SKM-1 (cell line): ENCODE data around the gene KIF25.

Experiments
- DNase-seq: peaks from one replicate; lab custom pipeline; 2025; ENCODE audit not compliant: unreplicated experiment; lab: John Stamatoyannopoulos, UW

KIF25 gene

DNA sequence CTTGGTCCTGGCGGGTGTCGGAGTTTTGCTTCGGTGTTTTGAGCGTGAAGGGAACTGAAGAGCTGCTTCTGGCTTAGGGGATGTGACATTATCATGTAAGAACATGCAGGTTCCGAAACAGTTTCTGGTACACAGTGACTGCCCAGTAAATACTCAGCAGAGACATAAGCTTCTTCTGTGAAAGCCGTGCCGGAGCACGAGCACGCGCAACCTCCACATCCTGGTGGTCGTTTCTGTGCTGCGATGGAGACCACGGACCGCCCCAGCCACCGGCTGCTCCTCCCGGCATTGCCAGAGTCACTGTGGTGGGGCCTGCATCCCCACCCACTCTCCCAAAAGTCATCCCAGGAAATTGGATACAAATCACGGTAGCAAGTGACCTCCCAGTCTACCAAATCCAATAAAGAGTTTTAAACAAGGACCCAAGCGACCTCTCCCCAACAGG is 18.7 kb downstream of the KIF25 start:
- no peak for DNase-seq

- no peak for DNase-seq
Observed at GRCh38 chr6:168016721-168017525, 19.5 kb downstream of the KIF25 start.

DNA sequence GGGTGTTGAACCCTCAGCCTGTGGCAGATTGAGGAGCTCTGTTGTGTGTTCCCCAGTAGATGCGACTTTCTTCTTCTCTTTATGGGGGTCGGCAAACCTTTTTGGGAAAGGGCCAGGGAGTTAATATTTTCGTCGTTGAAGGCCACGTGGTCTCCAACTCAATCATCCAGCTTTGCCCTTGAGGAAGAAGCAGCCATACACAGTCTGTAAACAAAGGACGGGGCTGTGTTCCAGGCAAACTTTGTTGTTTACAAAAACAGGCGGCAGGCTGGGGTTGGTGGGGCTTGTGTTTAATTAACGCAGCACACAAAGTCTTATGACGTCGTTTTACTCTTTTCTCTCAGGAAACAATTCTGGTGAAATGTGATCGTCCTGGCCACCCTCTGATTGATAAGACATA is 20.2 kb downstream of the KIF25 start:
- no peak for DNase-seq

DNA sequence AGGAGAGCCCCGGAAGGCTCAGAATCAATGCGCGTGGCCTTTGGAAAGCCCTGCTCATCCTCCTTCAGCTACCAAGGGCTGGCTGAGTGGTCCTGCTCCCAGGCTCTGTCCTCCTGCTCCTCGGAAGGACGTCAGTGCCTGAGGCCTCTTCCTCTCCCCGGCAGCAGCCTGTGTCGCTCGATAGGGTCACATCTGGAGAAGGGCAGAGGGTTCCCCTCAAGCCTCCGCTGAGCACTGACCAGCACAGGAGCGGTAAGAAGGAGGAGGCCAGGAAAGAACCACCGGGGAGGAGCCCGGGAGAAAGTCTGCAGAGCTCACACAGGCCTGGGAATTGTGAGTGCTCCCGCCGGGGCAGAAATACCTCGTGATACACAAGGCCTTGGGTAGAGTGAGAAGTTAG is 21.2 kb downstream of the KIF25 start:
- DNase-seq, result no peak

- DNase-seq, result no peak
Observed at GRCh38 chr6:168020242-168020641, 22.8 kb downstream of the KIF25 start.

DNA sequence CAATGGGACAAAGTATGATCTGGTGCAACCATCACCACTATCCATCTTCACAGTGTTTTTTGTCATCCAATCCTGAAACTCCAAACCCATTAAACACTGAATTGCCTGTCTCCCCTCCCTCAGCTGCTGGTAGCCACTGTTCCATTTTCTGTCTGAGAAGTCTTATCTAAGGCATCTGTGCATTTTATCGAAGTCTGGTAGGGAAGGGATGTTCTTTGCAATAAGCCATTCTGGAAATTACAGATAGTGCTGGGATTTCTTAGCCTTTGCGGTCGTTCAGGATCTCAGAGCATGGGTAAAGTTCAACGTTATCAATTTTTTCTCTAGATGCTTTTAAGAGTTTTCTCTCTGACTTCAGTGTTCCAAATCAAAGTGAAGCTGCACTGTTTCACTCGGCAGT is 24.1 kb downstream of the KIF25 start:
- DNase-seq, result no peak

- no peak for DNase-seq
Observed at GRCh38 chr6:168022488-168023321, 25.2 kb downstream of the KIF25 start.

GRCh38 chr6:168024951-168025510 is 27.6 kb downstream of the KIF25 start:
- DNase-seq, result no peak

- no peak for DNase-seq
Observed at GRCh38 chr6:168025831-168026710, 28.6 kb downstream of the KIF25 start.

DNA sequence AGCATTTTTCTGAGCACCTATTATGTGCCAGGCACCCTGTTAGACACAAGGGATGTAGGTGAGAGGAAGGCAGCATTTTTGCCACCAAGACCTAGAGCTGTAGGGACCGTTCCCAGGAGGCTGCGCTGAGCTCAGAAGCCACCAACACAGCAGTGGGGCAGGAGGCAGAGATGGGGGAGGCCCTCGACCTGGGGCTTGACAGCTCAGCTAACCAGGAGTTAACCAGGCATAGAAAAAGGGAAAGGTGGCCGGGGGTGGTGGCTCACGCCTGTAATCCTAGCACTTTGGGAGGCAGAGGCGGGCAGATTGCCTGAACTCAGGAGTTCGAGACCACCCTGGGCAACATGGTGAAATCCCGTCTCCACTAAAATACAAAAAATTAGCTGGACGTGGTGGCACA is 29.5 kb downstream of the KIF25 start:
- DNase-seq, result no peak

DNA sequence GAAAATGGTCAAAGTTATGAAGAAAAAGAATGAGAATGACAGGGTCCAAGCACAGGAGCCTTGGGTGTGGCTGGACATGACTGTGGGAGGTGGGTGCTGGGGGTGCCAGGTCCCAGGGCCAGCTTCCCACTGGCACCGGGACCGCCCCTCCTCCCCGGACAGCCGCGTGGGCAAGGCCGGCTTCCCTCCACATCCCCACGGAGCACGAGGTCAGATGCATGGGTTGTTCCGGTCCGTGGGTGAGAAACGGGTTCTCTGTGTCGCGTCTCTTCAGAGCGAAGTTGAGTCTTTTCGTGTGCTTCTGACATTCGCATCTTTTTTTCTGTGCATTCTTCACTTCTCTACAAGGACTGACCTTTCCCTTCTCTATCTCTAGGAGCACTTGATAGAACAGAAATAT is 30.1 kb downstream of the KIF25 start:
- DNase-seq, result no peak

DNA sequence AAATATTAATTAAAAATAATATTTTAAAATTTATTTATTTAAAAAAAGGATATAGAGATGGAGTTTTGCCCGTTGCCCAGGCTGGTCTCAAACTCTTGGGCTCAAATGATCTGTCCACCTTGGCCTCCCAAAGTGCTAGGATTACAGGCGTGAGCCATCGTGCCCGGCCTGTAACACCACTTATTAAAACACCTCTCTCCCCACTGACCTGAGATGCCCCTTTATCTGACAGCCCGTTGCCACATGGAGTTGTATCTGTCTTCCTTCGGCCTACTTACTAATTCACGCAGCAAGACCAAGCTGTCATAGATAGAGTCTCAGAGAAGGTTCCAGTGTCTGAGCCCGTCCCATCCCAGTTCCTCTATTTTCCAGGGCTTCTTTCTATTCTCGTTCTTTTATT is 30.7 kb downstream of the KIF25 start:
- DNase-seq, result no peak

GRCh38 chr6:168029459-168030217 is 32.2 kb downstream of the KIF25 start:
- no peak for DNase-seq

- no peak for DNase-seq
Observed at GRCh38 chr6:168030218-168030746, 32.8 kb downstream of the KIF25 start.

- no peak for DNase-seq
Observed at GRCh38 chr6:168030908-168031307, 33.4 kb downstream of the KIF25 start.

DNA sequence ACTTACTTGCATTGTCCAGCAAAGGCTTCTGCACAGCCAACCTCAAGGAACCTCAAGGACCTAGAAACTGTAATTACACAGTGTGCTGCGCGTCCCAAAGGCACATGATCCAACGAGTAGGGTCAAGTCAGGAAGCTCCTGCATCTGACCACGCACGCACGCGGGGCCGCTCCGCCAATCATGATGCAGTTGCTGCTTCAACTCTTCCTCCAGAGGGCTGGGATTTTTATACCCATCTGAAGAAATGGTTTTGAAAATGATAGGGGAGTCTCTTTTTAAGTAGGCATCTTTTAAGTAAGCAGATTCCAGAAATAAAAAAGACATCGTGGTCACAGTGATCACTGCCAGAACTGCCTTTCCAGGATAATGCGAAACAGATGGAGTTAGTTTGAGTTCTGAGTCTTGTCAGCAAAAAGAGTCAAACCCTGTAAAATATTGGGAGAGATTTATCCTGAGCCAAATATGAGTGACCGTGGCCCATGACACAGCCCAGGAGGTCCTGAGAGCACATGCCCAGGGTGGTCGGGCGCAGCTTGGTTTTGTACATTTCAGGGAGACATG is 34.0 kb downstream of the KIF25 start:
- no peak for DNase-seq

GRCh38 chr6:168032005-168032760 is 34.7 kb downstream of the KIF25 start:
- DNase-seq, result peak; percentile 3

DNA sequence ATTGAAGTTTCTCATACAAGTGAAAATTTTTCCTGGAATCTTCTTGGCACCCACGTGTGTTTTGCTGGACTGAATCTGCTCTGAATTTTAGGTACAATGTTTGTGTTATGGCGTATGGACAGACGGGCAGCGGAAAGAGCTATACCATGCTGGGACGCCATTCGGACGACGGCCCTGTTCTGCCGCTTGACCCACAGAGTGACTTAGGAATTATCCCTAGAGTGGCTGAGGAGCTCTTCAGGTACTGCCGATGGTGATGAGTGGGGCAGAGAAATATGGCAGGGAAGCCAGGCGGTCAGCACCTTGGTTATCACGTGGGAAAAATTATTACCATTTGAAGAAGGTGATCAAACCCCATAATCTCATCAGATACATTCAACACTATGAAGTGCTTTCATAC is 36.3 kb downstream of the KIF25 start:
- DNase-seq, result no peak

DNA sequence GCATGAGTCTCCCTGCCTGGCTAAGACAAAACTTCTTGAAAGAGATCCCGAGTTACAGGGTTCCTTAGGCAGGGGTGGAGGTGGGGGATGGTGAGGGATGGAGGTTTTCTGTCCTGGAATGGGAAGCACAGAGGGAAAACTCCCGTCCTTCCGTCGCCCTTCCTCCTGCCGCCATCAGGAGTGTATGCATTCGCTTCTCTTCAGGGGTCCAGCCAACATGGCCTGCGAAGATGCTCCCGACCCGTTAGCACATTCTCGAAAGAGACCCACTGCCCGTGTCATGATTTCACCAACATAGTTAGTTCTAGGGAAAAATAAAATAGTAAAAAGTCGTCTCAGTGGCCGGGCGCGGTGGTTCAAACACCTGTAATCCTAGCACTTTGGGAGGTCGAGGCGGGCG is 37.1 kb downstream of the KIF25 start:
- DNase-seq, result no peak
